ENCODE results near the gene TUBA4B. TPM values are rescaled to one million over a fixed set of nuclear protein-coding genes. Genes with fewer than 3 reads are reported as not detected.
A peak's percentile ranks its signal among the peaks of the same experiment; 100 is the strongest.

Gene TUBA4B
- total RNA-seq, 4 donors from 2014 or later, result 0.43 to 0.83 TPM; not detected in 2

- Histone ChIP-seq H3K4me3 (no peak overlapping the region), H3K4me1 (peaks cover 0 to 11% of the 10 kb centered on the region in 2 donors), H3K36me3 (no peaks in the 10 kb centered on the region), H3K27me3 (peaks cover 0 to 17% of the 10 kb centered on the region in 2 donors), H3K9me3 (no peaks in the 10 kb centered on the region), H3K27ac (no peak overlapping the region)
- TF ChIP-seq POLR2A (IDR thresholded peaks at IDR 0.05), result no peak
- TF ChIP-seq CTCF (IDR thresholded peaks at IDR 0.05), result no peak
- DNase-seq, result no peak
- intact Hi-C loops (cut with DNase I; ENCODE audit: low total_unique reads), result no loop called here
Measured at GRCh38 chr2:219251656-219252055, 1.4 kb upstream of the TUBA4B start.

GRCh38 chr2:219252084-219252483, 959 bp upstream of the TUBA4B start:
- no peak for DNase-seq
- intact Hi-C loops (cut with DNase I; ENCODE audit: low total_unique reads), result no loop called here
- Histone ChIP-seq H3K4me3 (no peak overlapping the region), H3K4me1 (peaks cover 0 to 8% of the 10 kb centered on the region in 2 donors), H3K9me3 (no peaks in the 10 kb centered on the region), H3K27ac (peak overlapping the region; percentile 15 to 67), H3K36me3 (no peaks in the 10 kb centered on the region), H3K27me3 (peaks cover 0 to 17% of the 10 kb centered on the region in 2 donors)
- TF ChIP-seq CTCF (IDR thresholded peaks at IDR 0.05) (no peak), POLR2A (IDR thresholded peaks at IDR 0.05) (no peak)

- DNase-seq, result no peak
- peak overlapping the region; percentile 15 to 67 for H3K27ac ChIP-seq
- intact Hi-C loops (cut with DNase I; ENCODE audit: low total_unique reads), result no loop called here
- no peak for TF ChIP-seq POLR2A (IDR thresholded peaks at IDR 0.05)
- no peak for TF ChIP-seq CTCF (IDR thresholded peaks at IDR 0.05)
- no peaks in the 10 kb centered on the region for H3K9me3 ChIP-seq
- H3K4me3 ChIP-seq, result peak overlapping the region; percentile 55 to 56
- H3K36me3 ChIP-seq, result no peaks in the 10 kb centered on the region
- peaks cover 0 to 8% of the 10 kb centered on the region in 2 donors for H3K4me1 ChIP-seq
- H3K27me3 ChIP-seq, result peaks cover 0 to 17% of the 10 kb centered on the region in 2 donors
Measured at GRCh38 chr2:219252570-219252899, 508 bp upstream of the TUBA4B start.

- H3K4me1 ChIP-seq, result peaks cover 0 to 7% of the 10 kb centered on the region in 2 donors
- peak; percentile 72 to 73 for DNase-seq
- intact Hi-C loops (cut with DNase I; ENCODE audit: low total_unique reads), result no loop called here
Measured at GRCh38 chr2:219253753-219254589, 928 bp downstream of the TUBA4B start, which contains the start of gene TUBA4A. Gene TUBA4A, minus strand, starts transcription at chr2:219253918. Its CDS starts 60 bp downstream, at chr2:219253858.

More at GRCh38 chr2:219253753-219254589, 928 bp downstream of the TUBA4B start, which contains the start of gene TUBA4A:
- Histone ChIP-seq H3K36me3 (no peaks in the 10 kb centered on the region), H3K9me3 (no peaks in the 10 kb centered on the region), H3K27ac (peak within 1 kb of the TSS; percentile 15 to 67), H3K4me3 (peak within 1 kb of the TSS; percentile 55 to 56), H3K27me3 (peaks cover 0 to 17% of the 10 kb centered on the region in 2 donors)
- TF ChIP-seq CTCF (IDR thresholded peaks at IDR 0.05) (peak in 3 of 4 experiments; percentile 27 to 35 (median 28)), POLR2A (IDR thresholded peaks at IDR 0.05) (peak; percentile 88 to 97)
